NCI-H446 (cell line): ENCODE results near the gene HOXA5.

Source experiments
- DNase-seq, 2 experiments: peaks; one replicate each; lab custom pipeline; 2025; lab: John Stamatoyannopoulos, UW

Gene HOXA5

DNA sequence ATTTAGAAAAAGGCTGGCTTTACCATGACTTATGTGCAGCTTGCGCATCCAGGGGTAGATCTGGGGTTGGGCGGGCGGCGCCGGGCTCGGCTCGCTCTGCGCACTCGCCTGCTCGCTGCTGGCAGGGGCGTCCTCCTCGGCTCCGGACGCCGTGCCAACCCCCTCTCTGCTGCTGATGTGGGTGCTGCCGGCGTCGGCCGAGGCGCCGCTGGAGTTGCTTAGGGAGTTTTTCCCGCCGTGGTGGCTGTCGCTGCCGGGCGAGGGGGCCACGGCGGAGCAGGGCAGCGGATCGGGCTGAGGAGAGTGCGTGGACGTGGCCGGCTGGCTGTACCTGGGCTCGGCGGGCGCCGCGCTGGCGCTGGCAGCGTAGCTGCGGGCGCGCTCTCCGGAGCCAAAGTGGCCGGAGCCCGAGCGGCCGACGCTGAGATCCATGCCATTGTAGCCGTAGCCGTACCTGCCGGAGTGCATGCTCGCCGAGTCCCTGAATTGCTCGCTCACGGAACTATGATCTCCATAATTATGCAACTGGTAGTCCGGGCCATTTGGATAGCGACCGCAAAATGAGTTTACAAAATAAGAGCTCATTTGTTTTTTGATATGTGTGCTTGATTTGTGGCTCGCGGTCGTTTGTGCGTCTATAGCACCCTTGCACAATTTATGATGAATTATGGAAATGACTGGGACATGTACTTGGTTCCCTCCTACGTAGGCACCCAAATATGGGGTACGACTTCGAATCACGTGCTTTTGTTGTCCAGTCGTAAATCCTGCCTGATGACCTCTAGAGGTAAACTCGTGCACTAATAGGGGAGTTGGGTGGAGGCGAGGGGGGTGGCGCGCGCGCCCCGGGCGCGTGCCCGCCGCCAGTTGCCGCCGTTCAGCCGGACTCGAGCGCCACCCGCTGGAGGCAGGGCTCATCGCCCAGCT lies at the start of gene HOXA5:
TSS of gene HOXA5 (minus strand) at position 659 of the 927 bp plus-strand sequence. CDS start at position 585, 74 bp downstream.
- no peak for DNase-seq

DNA sequence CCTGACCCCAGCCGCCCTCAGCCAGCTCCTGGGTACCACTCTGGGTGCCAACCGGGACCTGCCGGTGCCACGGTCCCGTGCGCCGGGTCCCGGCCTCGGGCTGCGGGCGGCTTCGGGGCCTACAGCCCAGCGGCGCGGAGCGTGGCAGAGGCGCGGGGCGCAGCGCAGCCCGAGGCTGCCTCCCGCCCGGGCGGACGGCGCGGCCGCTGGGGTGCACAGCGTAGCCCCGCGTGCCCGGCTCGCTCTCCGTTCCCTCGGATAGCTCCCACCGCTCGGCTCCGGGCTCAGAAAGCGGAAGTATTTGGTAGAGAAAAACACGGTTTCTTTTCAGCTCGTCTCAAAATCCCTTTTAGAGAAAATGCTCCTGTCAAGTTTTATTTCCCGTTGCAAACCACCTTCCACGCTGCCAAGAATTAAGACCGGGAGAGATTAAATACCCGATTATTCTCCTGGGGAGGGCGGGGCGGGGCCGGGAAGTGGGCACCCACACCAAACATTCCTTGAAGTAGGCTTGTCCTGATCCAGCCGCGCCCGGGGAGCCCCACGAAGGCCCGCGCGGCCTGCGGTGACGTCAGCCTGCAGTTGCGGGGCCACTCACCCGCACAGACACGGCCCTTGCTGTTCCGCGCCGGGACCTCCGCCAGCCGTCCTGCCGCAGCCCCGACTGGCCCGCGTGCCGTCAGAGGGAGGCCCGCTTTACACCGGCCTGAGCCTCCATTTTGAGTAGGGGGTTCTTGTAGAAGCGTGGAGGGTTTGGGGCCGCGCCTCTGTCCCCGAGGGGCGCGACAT lies 49.3 kb upstream of the HOXA5 start:
- no peak for DNase-seq

GRCh38 chr7:27191833-27192545 lies 48.5 kb upstream of the HOXA5 start:
- no peak for DNase-seq

- no peak for DNase-seq
These were observed 47.8 kb upstream of the HOXA5 start for GRCh38 chr7:27191161-27191731.

- DNase-seq: no peak
These were observed 46.7 kb upstream of the HOXA5 start for GRCh38 chr7:27189997-27190748.

- DNase-seq: no peak
These were observed 46.0 kb upstream of the HOXA5 start for GRCh38 chr7:27189295-27189996.

GRCh38 chr7:27188386-27189294 lies 45.2 kb upstream of the HOXA5 start:
- DNase-seq: no peak

- no peak for DNase-seq
These were observed 44.2 kb upstream of the HOXA5 start for GRCh38 chr7:27187475-27188385.

GRCh38 chr7:27186668-27187474 lies 43.4 kb upstream of the HOXA5 start:
- DNase-seq: no peak

- no peak for DNase-seq
These were observed 42.6 kb upstream of the HOXA5 start for GRCh38 chr7:27185854-27186667.

DNA sequence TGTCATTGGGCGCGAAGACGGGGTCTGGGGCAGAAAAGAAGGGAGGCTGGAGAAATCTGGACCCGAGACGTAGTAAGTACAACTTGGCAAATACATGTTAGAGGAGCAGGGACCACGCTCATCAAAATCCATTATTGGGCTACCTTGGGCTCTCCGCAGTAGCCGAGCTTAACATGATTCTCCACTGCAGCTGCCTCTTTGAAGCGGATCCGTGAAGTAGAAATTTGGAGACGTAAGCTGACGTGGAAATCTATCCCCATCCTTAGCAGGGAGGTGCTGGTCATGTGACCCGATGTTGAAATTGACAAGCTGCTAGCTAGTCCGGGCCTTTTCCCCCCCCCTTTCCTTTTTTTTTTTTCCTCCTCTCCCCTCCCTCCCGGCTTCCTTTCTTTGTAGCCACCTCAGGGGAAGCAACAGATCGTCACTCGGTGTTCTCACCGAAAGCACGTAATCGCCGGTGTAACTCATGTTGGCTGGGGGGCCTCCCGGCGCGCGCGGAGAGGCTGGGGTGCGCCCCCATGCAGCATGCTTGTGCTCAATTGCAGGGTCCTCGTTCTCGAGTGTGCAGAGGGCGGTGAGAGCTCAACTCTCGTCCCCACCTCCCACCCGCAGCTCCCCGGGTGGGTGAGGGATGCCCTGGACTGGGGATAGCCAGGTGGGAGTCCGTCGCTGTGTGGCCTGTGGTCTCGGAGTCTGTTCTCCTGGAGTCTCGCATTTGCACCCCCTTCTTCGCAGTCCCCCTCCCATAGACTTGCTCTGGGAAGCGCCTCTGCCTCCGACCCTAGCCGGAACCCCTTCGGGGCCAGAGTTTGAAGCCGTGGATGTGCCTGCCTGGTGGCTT lies 41.8 kb upstream of the HOXA5 start, which contains the start of gene HOXA11:
TSS of gene HOXA11 (minus strand) at position 220 of the 841 bp plus-strand sequence. CDS start at position 132, 88 bp downstream.
- no peak for DNase-seq

GRCh38 chr7:27184337-27185012 lies 41.0 kb upstream of the HOXA5 start:
- peak in 1 of 2 experiments; percentile 42 for DNase-seq

DNA sequence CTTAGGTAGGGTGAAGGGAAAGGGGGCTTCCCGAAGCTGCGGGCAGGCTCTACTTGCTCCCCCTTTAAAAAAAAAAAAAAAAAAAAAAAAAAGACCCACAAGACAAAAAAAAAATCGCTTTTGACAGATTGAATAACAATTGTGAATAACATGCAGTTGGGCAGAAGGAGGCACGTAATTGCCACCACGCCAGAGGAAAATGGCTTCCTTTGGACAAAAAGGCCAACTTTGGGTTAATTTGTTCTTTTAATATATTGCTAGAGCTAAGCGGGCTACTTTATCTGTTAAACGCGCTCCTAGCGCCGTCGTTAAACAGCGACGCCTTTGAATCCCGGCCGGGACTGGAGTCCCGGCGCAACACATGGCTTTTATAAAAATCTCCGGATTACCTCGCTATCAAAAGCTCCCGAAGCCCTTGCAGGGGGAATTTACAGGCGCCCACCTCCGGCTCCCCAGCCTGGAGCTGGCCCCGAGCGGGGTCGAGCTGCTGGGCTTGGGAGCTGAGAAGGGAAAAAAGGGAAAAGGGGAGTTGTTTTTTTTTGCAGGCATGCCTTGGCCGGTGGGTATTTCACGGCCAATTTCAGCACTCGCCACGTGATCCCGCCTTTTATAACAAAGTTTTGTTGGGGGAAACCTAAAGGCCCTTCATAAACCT lies 40.3 kb upstream of the HOXA5 start:
- DNase-seq: peak; percentile 34 to 42
